SK-N-SH (cell line): ENCODE results near the gene TAF6L. TPM values are rescaled to one million over a fixed set of nuclear protein-coding genes. Genes with fewer than 3 reads are reported as not detected.
"Not testable (repeated sequence)": the region's sequence is repeated elsewhere in the genome, so short reads cannot be mapped to it uniquely, and the experiment has no call there.

Source experiments
- CTCF ChIA-PET: fragments of 300-600, 350-600 bp; formaldehyde crosslinking; extraction: SDS; loops from one replicate; lab custom pipeline; 2021; lab: Yijun Ruan, JAX
- POLR2A ChIA-PET: fragments of 350-600 bp; sonication (Branson Sonifier 250); formaldehyde crosslinking; extraction: SDS; loops from one replicate; lab custom pipeline; 2020; ENCODE audit warnings: antibody characterized with exemption, inconsistent platforms; lab: Yijun Ruan, JAX
- DNase-seq: peaks from one replicate; pipeline ENCODE4 v3.0.0; 2012
- H2AFZ ChIP-seq: fragments of 200-600 bp; sonication (generic); 2 replicates; pipeline ENCODE4 v1.8.1; 2016; ENCODE audit warnings: antibody characterized with exemption, mild to moderate bottlenecking, low read depth
- H3F3A ChIP-seq: fragments of 200-600 bp; sonication (generic); replicated peaks from 2 replicates; pipeline ENCODE3; 2016; ENCODE audit warnings: antibody characterized with exemption, mild to moderate bottlenecking; ENCODE audit not compliant: insufficient read depth
- H3K27ac ChIP-seq, 2 experiments: fragments of 200-500 bp in 1 of 2; fragments of 200-600 bp in 1 of 2; sonication (Bioruptor generic) in 1 of 2; sonication (generic), shearing (Covaris generic) in 1 of 2; 2 replicates each; pipeline versions ENCODE4 v1.5.1 to v1.6.1; 2014 to 2016; ENCODE audit warnings: low read depth in 2 of 2, inconsistent platforms in 1 of 2, low read length in 1 of 2, mild to moderate bottlenecking in 1 of 2, mixed read lengths in 1 of 2
- H3K27me3 ChIP-seq: fragments of 200-600 bp; sonication (generic), shearing (Covaris generic); 2 replicates; pipeline ENCODE4 v1.6.1; 2016; ENCODE audit warnings: mixed run types; ENCODE audit not compliant: insufficient read depth
- H3K36me3 ChIP-seq, 2 experiments: fragments of 200-500 bp in 1 of 2; fragments of 200-600 bp in 1 of 2; sonication (Bioruptor generic) in 1 of 2; sonication (generic) in 1 of 2; replicated peaks in 1 of 2; 2 replicates each; pipeline versions ENCODE3 to v1.5.1; 2014 to 2016; ENCODE audit warnings: low read length in 1 of 2, mild to moderate bottlenecking in 1 of 2; ENCODE audit not compliant: insufficient read depth in 2 of 2, control insufficient read depth in 1 of 2
- H3K4me1 ChIP-seq, 2 experiments: fragments of 200-500 bp in 1 of 2; fragments of 200-600 bp in 1 of 2; sonication (Bioruptor generic) in 1 of 2; sonication (generic), shearing (Covaris generic) in 1 of 2; 2 replicates each; pipeline versions ENCODE4 v1.5.1 to v1.6.1; 2014 to 2016; ENCODE audit warnings: low read depth in 1 of 2, low read length in 1 of 2, mixed run types in 1 of 2; ENCODE audit not compliant: insufficient read depth in 2 of 2, control insufficient read depth in 1 of 2
- H3K4me2 ChIP-seq: fragments of 200-600 bp; sonication (generic), shearing (Covaris generic); 2 replicates; pipeline ENCODE4 v1.6.1; 2017; ENCODE audit warnings: mixed run types
- H3K4me3 ChIP-seq, 2 experiments: fragments of 200-500 bp in 1 of 2; fragments of 200-600 bp in 1 of 2; sonication (Bioruptor generic) in 1 of 2; sonication (generic), shearing (Covaris generic) in 1 of 2; 2 replicates each; pipeline versions ENCODE4 v1.5.1 to v1.8.1; 2014 to 2016; ENCODE audit warnings: low read depth in 2 of 2, inconsistent platforms in 1 of 2, low read length in 1 of 2, mild to moderate bottlenecking in 1 of 2, mixed read lengths in 1 of 2, moderate library complexity in 1 of 2
- H3K79me2 ChIP-seq: fragments of 200-600 bp; sonication (generic); 2 replicates; pipeline ENCODE4 v1.8.1; 2017; ENCODE audit warnings: mild to moderate bottlenecking; ENCODE audit not compliant: insufficient read depth
- H3K9ac ChIP-seq: fragments of 200-600 bp; sonication (generic); 2 replicates; pipeline ENCODE4 v1.6.1; 2017; ENCODE audit warnings: mixed run types
- H3K9me2 ChIP-seq: fragments of 200-600 bp; sonication (generic); 2 replicates; pipeline ENCODE4 v1.6.1; 2017; ENCODE audit warnings: mixed run types
- H3K9me3 ChIP-seq: fragments of 200-600 bp; sonication (generic); 2 replicates; pipeline ENCODE4 v1.6.1; 2017; ENCODE audit warnings: mixed run types, mild to moderate bottlenecking, moderate library complexity
- H4K20me1 ChIP-seq: fragments of 200-600 bp; sonication (generic); 2 replicates; pipeline ENCODE4 v1.6.1; 2017; ENCODE audit warnings: mild to moderate bottlenecking, mixed run types; ENCODE audit not compliant: insufficient read depth
- ELF1 ChIP-seq: IDR thresholded peaks from 2 replicates; pipeline ENCODE4 v1.4.0; 2012
- EZH2phosphoT487 ChIP-seq: fragments of 200-600 bp; sonication (generic); IDR thresholded peaks from 2 replicates; pipeline ENCODE4 v1.6.1; 2017; ENCODE audit warnings: low read depth, mixed run types, mild to moderate bottlenecking, antibody characterized with exemption, moderate library complexity, borderline replicate concordance
- FOXM1 ChIP-seq: IDR thresholded peaks from 2 replicates; pipeline ENCODE4 v1.4.0; 2012; ENCODE audit warnings: low read depth, mild to moderate bottlenecking
- GATA2 ChIP-seq: sonication (generic); formaldehyde crosslinking; IDR thresholded peaks from 2 replicates; pipeline ENCODE4 v1.5.0; 2020; ENCODE audit warnings: mild to moderate bottlenecking, missing genetic modification reagents
- MEF2A ChIP-seq: IDR thresholded peaks from 2 replicates; pipeline ENCODE4 v1.4.0; 2012; ENCODE audit warnings: low read depth, borderline replicate concordance
- NRF1 ChIP-seq: IDR thresholded peaks from 2 replicates; pipeline ENCODE4 v1.6.1; 2012; ENCODE audit warnings: low read depth, mild to moderate bottlenecking, low read length
- POLR2AphosphoS5 ChIP-seq: IDR thresholded peaks from 2 replicates; pipeline ENCODE4 v1.6.1; 2012; ENCODE audit warnings: low read depth, low read length
- RAD21 ChIP-seq: IDR thresholded peaks from 2 replicates; pipeline ENCODE4 v1.6.1; 2012; ENCODE audit warnings: mild to moderate bottlenecking, low read length
- RCOR1 ChIP-seq: fragments of 150-350 bp; IDR thresholded peaks from 2 replicates; pipeline ENCODE4 v1.6.1; 2017; ENCODE audit warnings: antibody characterized with exemption, low read length
- TAF1 ChIP-seq: IDR thresholded peaks from 2 replicates; pipeline ENCODE4 v1.6.1; 2012; ENCODE audit warnings: low read depth, mild to moderate bottlenecking, low read length, moderate library complexity, borderline replicate concordance
- TCF12 ChIP-seq: IDR thresholded peaks from 2 replicates; pipeline ENCODE4 v1.4.0; 2012
- WGBS: methylation state at CpG from one replicate; pipeline ENCODE4 v1.1.6; 2017; ENCODE audit warnings: low lambda C conversion rate; 5-methylcytosine and 5-hydroxymethylcytosine counted together
- polyA plus RNA-seq, 3 experiments: library from polyadenylated mRNA; depleted of rRNA; stranded (reverse); fragments of >200 nt; gene quantifications; 2 replicates each; pipeline ENCODE4 v1.2.3, GENCODE V29; 2012
- TF ChIP-seq, protein P1 (sequence below): IDR thresholded peaks from 2 replicates; pipeline ENCODE4 v1.4.0; 2012; ENCODE audit warnings: low read depth

Gene TAF6L
- polyA plus RNA-seq, 1 of the 3 experiments (the other 2 are of a cell fraction), result 33.6 TPM

- Histone ChIP-seq H3F3A (peaks cover 9% of the 10 kb centered on the region), H3K4me2 (no peak overlapping the region), H2AFZ (no peak overlapping the region), H3K36me3 (peaks cover 5 to 36% of the 10 kb centered on the region in 2 experiments), H3K9me3 (no peaks in the 10 kb centered on the region), H3K9ac (no peak overlapping the region), H3K79me2 (no peaks in the 10 kb centered on the region), H4K20me1 (no peaks in the 10 kb centered on the region), H3K4me3 (no peak overlapping the region), H3K27me3 (no peaks in the 10 kb centered on the region), H3K4me1 (no peaks in the 10 kb centered on the region), H3K9me2 (no peaks in the 10 kb centered on the region), H3K27ac (no peak overlapping the region)
- DNase-seq, result no peak
- ChIA-PET POLR2A (interaction anchor here (1.9 kb wide), 1 partner anchor 11 kb away, joined by 6 read pairs; the partner anchor contains the start of gene NXF1), CTCF (interaction anchor here (0.7 to 1.5 kb wide), 5 partner anchors 11 to 1201 kb away, joined by 3 to 4 read pairs (median 3); partner anchors contain the start of gene NXF1)
- no peak for TF ChIP-seq EZH2phosphoT487
- TF ChIP-seq RAD21, result no peak
- no peak for TF ChIP-seq NRF1
- TF ChIP-seq RCOR1, result no peak
- no peak for TF ChIP-seq TCF12
- TF ChIP-seq TAF1, result no peak
- no peak for TF ChIP-seq FOXM1
- no peak for TF ChIP-seq POLR2AphosphoS5
- no peak for TF ChIP-seq ELF1
- no peak for TF ChIP-seq MEF2A
- 97% methylated on average over 4 of the region's 4 CpGs for WGBS
These were observed 45.9 kb downstream of the TAF6L start for GRCh38 chr11:62817129-62817528.

DNA sequence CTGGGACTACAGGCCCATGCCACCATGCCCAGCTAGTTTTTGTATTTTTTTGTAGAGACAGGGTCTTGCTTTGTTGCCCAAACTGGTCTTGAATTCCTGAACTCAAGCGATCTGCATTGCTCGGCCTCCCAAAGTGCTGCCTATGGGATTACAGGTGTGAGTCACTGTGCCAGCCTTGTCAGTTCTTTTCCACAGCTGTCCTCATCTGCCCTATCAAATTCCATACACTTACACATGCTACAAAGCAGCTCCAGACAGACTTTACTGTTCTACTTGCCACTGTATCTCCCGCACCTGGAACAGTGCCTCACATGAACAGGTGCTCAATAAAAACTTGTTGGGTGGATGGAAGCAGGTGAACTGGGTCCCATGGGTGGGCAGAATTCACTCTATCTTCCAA lies 52.5 kb downstream of the TAF6L start:
- Histone ChIP-seq H3K9me3 (no peaks in the 10 kb centered on the region), H3K27me3 (no peaks in the 10 kb centered on the region), H3K9ac (no peak overlapping the region), H3K36me3 (peaks cover 41 to 61% of the 10 kb centered on the region in 2 experiments), H2AFZ (no peak overlapping the region), H4K20me1 (peaks cover 11% of the 10 kb centered on the region; the same call in 1 of the 2 replicates), H3K4me2 (no peak overlapping the region), H3F3A (peaks cover 4% of the 10 kb centered on the region), H3K9me2 (no peaks in the 10 kb centered on the region), H3K4me1 (no peaks in the 10 kb centered on the region), H3K4me3 (no peak overlapping the region), H3K27ac (no peak overlapping the region), H3K79me2 (peaks cover 28% of the 10 kb centered on the region)
- WGBS, result 91% methylated on average over 3 of the region's 3 CpGs
- ChIA-PET POLR2A (interaction anchor here (0.8 to 1.6 kb wide), 2 partner anchors 17 to 18 kb away, joined by 4 to 6 read pairs; partner anchors contain the start of gene NXF1), CTCF (interaction anchor here (0.8 to 3.0 kb wide), 2 partner anchors 33 to 37 kb away, joined by 3 to 10 read pairs; partner anchors contain the start of gene TMEM179B)
- DNase-seq, result no peak
- TF ChIP-seq, protein P1, sequence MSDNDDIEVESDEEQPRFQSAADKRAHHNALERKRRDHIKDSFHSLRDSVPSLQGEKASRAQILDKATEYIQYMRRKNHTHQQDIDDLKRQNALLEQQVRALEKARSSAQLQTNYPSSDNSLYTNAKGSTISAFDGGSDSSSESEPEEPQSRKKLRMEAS, result no peak
- TF ChIP-seq GATA2 (CRISPR knock-in tag), result no peak

- not testable (repeated sequence) for H3F3A ChIP-seq, H3K27me3 ChIP-seq, H3K9ac ChIP-seq, H3K4me2 ChIP-seq, H3K9me2 ChIP-seq, H3K4me3 ChIP-seq, H3K9me3 ChIP-seq, H3K27ac ChIP-seq, H2AFZ ChIP-seq, DNase-seq
- H3K4me1 ChIP-seq, result peaks cover 0 to 14% of the 10 kb centered on the region in 2 experiments; a peak in 3 of 4 replicates
- WGBS, result 93% methylated on average over 8 of the region's 8 CpGs
- POLR2A ChIA-PET, result interaction anchor here (0.6 to 1.9 kb wide), 4 partner anchors 13 to 1015 kb away, joined by 3 to 13 read pairs (median 3); partner anchors contain the start of genes NXF1 and TMEM179B
- CTCF ChIA-PET, result interaction anchor here (0.8 to 4.1 kb wide), 3 partner anchors 15 to 59 kb away, joined by 3 to 24 read pairs (median 3); partner anchors contain the start of gene TMEM179B
- H3K36me3 ChIP-seq, result peaks cover 35 to 43% of the 10 kb centered on the region in 2 experiments
- peaks cover 56% of the 10 kb centered on the region for H3K79me2 ChIP-seq
- H4K20me1 ChIP-seq, result peaks cover 32% of the 10 kb centered on the region
These were observed 56.9 kb downstream of the TAF6L start for GRCh38 chr11:62828130-62828529.
